GM23338 (cell line): ENCODE data around the gene STRN. TPM values are rescaled to one million over a fixed set of nuclear protein-coding genes. Genes with fewer than 3 reads are reported as not detected.
A peak's percentile ranks its signal among the peaks of the same experiment; 100 is the strongest.

Experiments
- ATAC-seq: fragments of 200-7000 bp; cut with Tn5 transposase; 3 replicates; pipeline ENCODE4 v1.9.1; 2020
- DNase-seq: peaks from one replicate; pipeline ENCODE4 v3.0.0-alpha.2; 2015; ENCODE audit warnings: low spot score
- H2AFZ ChIP-seq: fragments of 200-600 bp; sonication (generic); 2 replicates; pipeline ENCODE4 v1.8.0; 2016; ENCODE audit warnings: antibody characterized with exemption, mild to moderate bottlenecking, moderate library complexity
- H3F3A ChIP-seq: fragments of 200-600 bp; sonication (generic); replicated peaks from 2 replicates; pipeline ENCODE4 v1.8.0; 2017; ENCODE audit warnings: antibody characterized with exemption, mixed run types, low read depth
- H3K27ac ChIP-seq: fragments of 200-600 bp; sonication (generic); 2 replicates; pipeline ENCODE4 v1.6.1; 2016; ENCODE audit warnings: low read depth
- H3K27me3 ChIP-seq: fragments of 200-600 bp; sonication (generic); 2 replicates; pipeline ENCODE4 v1.8.0; 2016; ENCODE audit warnings: mild to moderate bottlenecking, mixed run types, moderate library complexity; ENCODE audit not compliant: insufficient read depth
- H3K36me3 ChIP-seq: fragments of 200-600 bp; sonication (generic); 2 replicates; pipeline ENCODE4 v1.8.0; 2016; ENCODE audit warnings: mild to moderate bottlenecking; ENCODE audit not compliant: insufficient read depth
- H3K4me1 ChIP-seq: fragments of 200-600 bp; sonication (generic); 2 replicates; pipeline ENCODE4 v1.8.0; 2016; ENCODE audit warnings: mild to moderate bottlenecking, moderate library complexity; ENCODE audit not compliant: insufficient read depth
- H3K4me2 ChIP-seq: fragments of 200-600 bp; sonication (generic); 2 replicates; pipeline ENCODE4 v1.7.1; 2017; ENCODE audit warnings: mixed run types
- H3K4me3 ChIP-seq: fragments of 200-600 bp; sonication (generic); 2 replicates; pipeline ENCODE4 v1.6.1; 2016; ENCODE audit warnings: mixed run types
- H3K79me2 ChIP-seq: fragments of 200-600 bp; sonication (generic); replicated peaks from 2 replicates; pipeline ENCODE4 v1.8.0; 2017; ENCODE audit warnings: mild to moderate bottlenecking; ENCODE audit not compliant: insufficient read depth
- H3K9me2 ChIP-seq: fragments of 200-600 bp; sonication (generic); 2 replicates; pipeline ENCODE4 v1.8.0; 2017; ENCODE audit not compliant: insufficient read depth
- H4K20me1 ChIP-seq: fragments of 200-600 bp; sonication (generic); replicated peaks from 2 replicates; pipeline ENCODE4 v1.8.0; 2017; ENCODE audit warnings: mild to moderate bottlenecking; ENCODE audit not compliant: insufficient read depth
- H3K27ac Mint-ChIP-seq: 2 replicates; pipeline ENCODE4 v1.8.0; 2020; ENCODE audit warnings: inconsistent platforms, mild to moderate bottlenecking, moderate library complexity, mixed read lengths
- H3K27me3 Mint-ChIP-seq: 3 replicates; pipeline ENCODE4 v1.8.0; 2022; ENCODE audit warnings: low read depth, mild to moderate bottlenecking, moderate library complexity, mixed read lengths, inconsistent platforms; ENCODE audit not compliant: insufficient read depth, poor library complexity
- H3K36me3 Mint-ChIP-seq: 3 replicates; pipeline ENCODE4 v1.8.0; 2021; ENCODE audit warnings: low read depth, mild to moderate bottlenecking, inconsistent platforms, moderate library complexity, mixed read lengths
- H3K4me1 Mint-ChIP-seq: 3 replicates; pipeline ENCODE4 v1.8.0; 2020; ENCODE audit warnings: mild to moderate bottlenecking, inconsistent platforms, mixed read lengths
- H3K4me3 Mint-ChIP-seq: 3 replicates; pipeline ENCODE4 v1.8.0; 2021; ENCODE audit warnings: moderate library complexity, mild to moderate bottlenecking, inconsistent platforms, mixed read lengths
- H3K9me3 Mint-ChIP-seq: 3 replicates; pipeline ENCODE4 v1.8.0; 2020; ENCODE audit warnings: moderate library complexity, mild to moderate bottlenecking, inconsistent platforms, mixed read lengths
- CREB1 ChIP-seq: fragments of 250-450 bp; sonication (Bioruptor Pico); IDR thresholded peaks from 2 replicates; pipeline ENCODE4 v1.5.0; 2020; ENCODE audit warnings: low read depth, mild to moderate bottlenecking, moderate library complexity
- EZH2phosphoT487 ChIP-seq: fragments of 200-600 bp; sonication (generic); IDR thresholded peaks from one replicate; pipeline ENCODE4 v1.8.1; 2018; ENCODE audit warnings: antibody characterized with exemption; ENCODE audit not compliant: unreplicated experiment
- NANOG ChIP-seq: IDR thresholded peaks from 2 replicates; pipeline ENCODE4 v1.6.1; 2016; ENCODE audit warnings: antibody characterized with exemption, borderline replicate concordance
- POLR2AphosphoS5 ChIP-seq: IDR thresholded peaks from 2 replicates; pipeline ENCODE4 v1.6.1; 2016; ENCODE audit warnings: antibody characterized with exemption, low read depth
- ZNF114 ChIP-seq: fragments of 250-450 bp; sonication (Bioruptor Pico); IDR thresholded peaks from 2 replicates; pipeline ENCODE4 v1.5.0; 2020; ENCODE audit warnings: mild to moderate bottlenecking, moderate library complexity
- polyA plus RNA-seq: library from polyadenylated mRNA; unstranded; fragments of >200 nt; fragmentation: Nextera tagmentation; extraction: Ambion mirVana; gene quantifications from 2 replicates; pipeline ENCODE4 v1.2.1, GENCODE V29; 2016
- total RNA-seq: library from RNA; depleted of rRNA; stranded (reverse); fragments of >200 nt; shearing (Covaris generic); gene quantifications from 2 replicates; pipeline ENCODE4 v1.2.3, GENCODE V29; 2014
- TF ChIP-seq, protein P1 (sequence below): IDR thresholded peaks from one replicate; pipeline ENCODE4 v1.6.1; 2018; ENCODE audit warnings: antibody characterized with exemption; ENCODE audit not compliant: unreplicated experiment
- TF ChIP-seq, protein P2 (sequence below): fragments of 250-450 bp; sonication (Bioruptor Pico); IDR thresholded peaks from 2 replicates; pipeline ENCODE4 v1.5.0; 2020; ENCODE audit warnings: mild to moderate bottlenecking, moderate library complexity

Gene STRN
- total and polyA plus RNA-seq, 2 experiments from 2014 or later = 16.1 to 34.5 TPM

DNA sequence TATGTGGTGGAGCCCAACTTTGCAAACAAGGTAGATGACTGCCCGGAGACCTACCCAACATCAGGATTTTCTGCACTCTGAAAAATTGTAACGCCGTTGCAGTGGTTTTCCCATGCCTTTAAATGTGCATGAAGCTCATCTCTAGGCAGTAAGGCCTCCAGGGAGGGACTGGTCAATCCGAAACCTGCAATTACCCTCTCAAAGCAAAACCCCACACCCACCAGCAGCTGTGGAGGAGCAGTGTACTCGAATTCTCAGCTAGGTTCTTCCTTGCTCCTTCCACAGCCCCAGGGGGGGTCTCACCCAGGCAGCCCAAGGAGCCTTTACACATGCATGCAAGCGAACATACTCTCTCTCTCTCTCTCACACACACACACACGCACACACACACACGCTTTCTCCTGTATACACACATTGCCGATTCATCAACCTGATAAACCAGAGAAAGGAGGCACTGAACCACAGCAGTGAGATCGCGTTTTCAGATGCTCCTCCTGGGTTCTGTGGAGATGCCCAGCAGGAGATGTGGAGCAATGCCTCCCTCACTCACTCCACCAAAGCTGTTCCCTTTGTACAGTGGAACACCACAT, 160.6 kb downstream of the STRN start:
- no peaks in the 10 kb centered on the region for H4K20me1 ChIP-seq
- peaks cover 4% of the 10 kb centered on the region; the same call in 2 of the 3 replicates for H3K9me3 Mint-ChIP-seq
- peak overlapping the region; percentile 59; the same call in 1 of the 2 replicates for H2AFZ ChIP-seq
- peaks cover 3% of the 10 kb centered on the region; the same call in 1 of the 3 replicates for H3K4me1 Mint-ChIP-seq
- H3K4me3 Mint-ChIP-seq = no peak overlapping the region
- H3K9me2 ChIP-seq = no peaks in the 10 kb centered on the region
- no peaks in the 10 kb centered on the region for H3K79me2 ChIP-seq
- H3K4me3 ChIP-seq = no peak overlapping the region
- H3K27ac Mint-ChIP-seq = no peak overlapping the region
- TF ChIP-seq CREB1 (CRISPR knock-in tag) (no peak), ZNF114 (CRISPR knock-in tag) (no peak), EZH2phosphoT487 (no peak)
- TF ChIP-seq, protein P1, sequence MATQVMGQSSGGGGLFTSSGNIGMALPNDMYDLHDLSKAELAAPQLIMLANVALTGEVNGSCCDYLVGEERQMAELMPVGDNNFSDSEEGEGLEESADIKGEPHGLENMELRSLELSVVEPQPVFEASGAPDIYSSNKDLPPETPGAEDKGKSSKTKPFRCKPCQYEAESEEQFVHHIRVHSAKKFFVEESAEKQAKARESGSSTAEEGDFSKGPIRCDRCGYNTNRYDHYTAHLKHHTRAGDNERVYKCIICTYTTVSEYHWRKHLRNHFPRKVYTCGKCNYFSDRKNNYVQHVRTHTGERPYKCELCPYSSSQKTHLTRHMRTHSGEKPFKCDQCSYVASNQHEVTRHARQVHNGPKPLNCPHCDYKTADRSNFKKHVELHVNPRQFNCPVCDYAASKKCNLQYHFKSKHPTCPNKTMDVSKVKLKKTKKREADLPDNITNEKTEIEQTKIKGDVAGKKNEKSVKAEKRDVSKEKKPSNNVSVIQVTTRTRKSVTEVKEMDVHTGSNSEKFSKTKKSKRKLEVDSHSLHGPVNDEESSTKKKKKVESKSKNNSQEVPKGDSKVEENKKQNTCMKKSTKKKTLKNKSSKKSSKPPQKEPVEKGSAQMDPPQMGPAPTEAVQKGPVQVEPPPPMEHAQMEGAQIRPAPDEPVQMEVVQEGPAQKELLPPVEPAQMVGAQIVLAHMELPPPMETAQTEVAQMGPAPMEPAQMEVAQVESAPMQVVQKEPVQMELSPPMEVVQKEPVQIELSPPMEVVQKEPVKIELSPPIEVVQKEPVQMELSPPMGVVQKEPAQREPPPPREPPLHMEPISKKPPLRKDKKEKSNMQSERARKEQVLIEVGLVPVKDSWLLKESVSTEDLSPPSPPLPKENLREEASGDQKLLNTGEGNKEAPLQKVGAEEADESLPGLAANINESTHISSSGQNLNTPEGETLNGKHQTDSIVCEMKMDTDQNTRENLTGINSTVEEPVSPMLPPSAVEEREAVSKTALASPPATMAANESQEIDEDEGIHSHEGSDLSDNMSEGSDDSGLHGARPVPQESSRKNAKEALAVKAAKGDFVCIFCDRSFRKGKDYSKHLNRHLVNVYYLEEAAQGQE = no peak
- no peaks in the 10 kb centered on the region for H3K4me1 ChIP-seq
- H3K36me3 ChIP-seq = no peaks in the 10 kb centered on the region
- H3F3A ChIP-seq = no peaks in the 10 kb centered on the region
- DNase-seq (no peak), ATAC-seq (no peak)
- H3K4me2 ChIP-seq = no peak overlapping the region
- H3K27me3 ChIP-seq = no peaks in the 10 kb centered on the region
- H3K36me3 Mint-ChIP-seq = no peaks in the 10 kb centered on the region; the same call in 2 of the 3 replicates
- no peak overlapping the region for H3K27ac ChIP-seq
- peaks cover 13% of the 10 kb centered on the region for H3K27me3 Mint-ChIP-seq

DNA sequence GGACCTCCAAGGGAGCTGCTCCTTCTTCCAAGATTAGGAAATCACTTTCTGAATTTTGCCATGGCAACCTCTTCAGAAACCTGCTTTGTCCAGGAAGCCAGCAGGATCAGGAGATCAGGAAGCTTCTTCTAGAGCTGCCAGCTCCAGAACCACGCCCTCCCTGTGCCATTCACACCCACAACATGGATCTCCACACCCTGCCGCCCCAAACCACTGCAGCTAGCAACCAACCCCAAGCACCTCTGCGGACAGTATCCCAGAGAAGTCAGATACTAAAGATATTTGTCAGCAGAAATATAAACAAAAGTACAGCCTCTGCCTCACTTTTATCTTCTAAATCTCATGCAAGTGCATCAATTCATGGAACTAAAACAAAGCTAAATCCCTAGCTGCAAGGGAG, 163.4 kb downstream of the STRN start:
- Histone ChIP-seq H3K27me3 (no peaks in the 10 kb centered on the region), H3K36me3 (no peaks in the 10 kb centered on the region), H2AFZ (peak overlapping the region; percentile 14; the same call in 1 of the 2 replicates), H3K4me3 (no peak overlapping the region), H3K9me2 (no peaks in the 10 kb centered on the region), H3K4me1 (peaks cover 1% of the 10 kb centered on the region; the same call in 1 of the 2 replicates), H3F3A (no peaks in the 10 kb centered on the region), H3K4me2 (no peak overlapping the region), H4K20me1 (no peaks in the 10 kb centered on the region), H3K79me2 (no peaks in the 10 kb centered on the region), H3K27ac (no peak overlapping the region)
- H3K27ac Mint-ChIP-seq = no peak overlapping the region
- H3K4me1 Mint-ChIP-seq = peaks cover 4% of the 10 kb centered on the region; the same call in 2 of the 3 replicates
- ATAC-seq (no peak), DNase-seq (no peak)
- H3K9me3 Mint-ChIP-seq = peaks cover 4% of the 10 kb centered on the region; the same call in 1 of the 3 replicates
- no peak overlapping the region for H3K4me3 Mint-ChIP-seq
- H3K27me3 Mint-ChIP-seq = peaks cover 13% of the 10 kb centered on the region
- no peaks in the 10 kb centered on the region; the same call in 2 of the 3 replicates for H3K36me3 Mint-ChIP-seq
- TF ChIP-seq EZH2phosphoT487 (no peak), POLR2AphosphoS5 (no peak), NANOG (no peak)
- TF ChIP-seq, protein P1 = no peak
- TF ChIP-seq, protein P2, sequence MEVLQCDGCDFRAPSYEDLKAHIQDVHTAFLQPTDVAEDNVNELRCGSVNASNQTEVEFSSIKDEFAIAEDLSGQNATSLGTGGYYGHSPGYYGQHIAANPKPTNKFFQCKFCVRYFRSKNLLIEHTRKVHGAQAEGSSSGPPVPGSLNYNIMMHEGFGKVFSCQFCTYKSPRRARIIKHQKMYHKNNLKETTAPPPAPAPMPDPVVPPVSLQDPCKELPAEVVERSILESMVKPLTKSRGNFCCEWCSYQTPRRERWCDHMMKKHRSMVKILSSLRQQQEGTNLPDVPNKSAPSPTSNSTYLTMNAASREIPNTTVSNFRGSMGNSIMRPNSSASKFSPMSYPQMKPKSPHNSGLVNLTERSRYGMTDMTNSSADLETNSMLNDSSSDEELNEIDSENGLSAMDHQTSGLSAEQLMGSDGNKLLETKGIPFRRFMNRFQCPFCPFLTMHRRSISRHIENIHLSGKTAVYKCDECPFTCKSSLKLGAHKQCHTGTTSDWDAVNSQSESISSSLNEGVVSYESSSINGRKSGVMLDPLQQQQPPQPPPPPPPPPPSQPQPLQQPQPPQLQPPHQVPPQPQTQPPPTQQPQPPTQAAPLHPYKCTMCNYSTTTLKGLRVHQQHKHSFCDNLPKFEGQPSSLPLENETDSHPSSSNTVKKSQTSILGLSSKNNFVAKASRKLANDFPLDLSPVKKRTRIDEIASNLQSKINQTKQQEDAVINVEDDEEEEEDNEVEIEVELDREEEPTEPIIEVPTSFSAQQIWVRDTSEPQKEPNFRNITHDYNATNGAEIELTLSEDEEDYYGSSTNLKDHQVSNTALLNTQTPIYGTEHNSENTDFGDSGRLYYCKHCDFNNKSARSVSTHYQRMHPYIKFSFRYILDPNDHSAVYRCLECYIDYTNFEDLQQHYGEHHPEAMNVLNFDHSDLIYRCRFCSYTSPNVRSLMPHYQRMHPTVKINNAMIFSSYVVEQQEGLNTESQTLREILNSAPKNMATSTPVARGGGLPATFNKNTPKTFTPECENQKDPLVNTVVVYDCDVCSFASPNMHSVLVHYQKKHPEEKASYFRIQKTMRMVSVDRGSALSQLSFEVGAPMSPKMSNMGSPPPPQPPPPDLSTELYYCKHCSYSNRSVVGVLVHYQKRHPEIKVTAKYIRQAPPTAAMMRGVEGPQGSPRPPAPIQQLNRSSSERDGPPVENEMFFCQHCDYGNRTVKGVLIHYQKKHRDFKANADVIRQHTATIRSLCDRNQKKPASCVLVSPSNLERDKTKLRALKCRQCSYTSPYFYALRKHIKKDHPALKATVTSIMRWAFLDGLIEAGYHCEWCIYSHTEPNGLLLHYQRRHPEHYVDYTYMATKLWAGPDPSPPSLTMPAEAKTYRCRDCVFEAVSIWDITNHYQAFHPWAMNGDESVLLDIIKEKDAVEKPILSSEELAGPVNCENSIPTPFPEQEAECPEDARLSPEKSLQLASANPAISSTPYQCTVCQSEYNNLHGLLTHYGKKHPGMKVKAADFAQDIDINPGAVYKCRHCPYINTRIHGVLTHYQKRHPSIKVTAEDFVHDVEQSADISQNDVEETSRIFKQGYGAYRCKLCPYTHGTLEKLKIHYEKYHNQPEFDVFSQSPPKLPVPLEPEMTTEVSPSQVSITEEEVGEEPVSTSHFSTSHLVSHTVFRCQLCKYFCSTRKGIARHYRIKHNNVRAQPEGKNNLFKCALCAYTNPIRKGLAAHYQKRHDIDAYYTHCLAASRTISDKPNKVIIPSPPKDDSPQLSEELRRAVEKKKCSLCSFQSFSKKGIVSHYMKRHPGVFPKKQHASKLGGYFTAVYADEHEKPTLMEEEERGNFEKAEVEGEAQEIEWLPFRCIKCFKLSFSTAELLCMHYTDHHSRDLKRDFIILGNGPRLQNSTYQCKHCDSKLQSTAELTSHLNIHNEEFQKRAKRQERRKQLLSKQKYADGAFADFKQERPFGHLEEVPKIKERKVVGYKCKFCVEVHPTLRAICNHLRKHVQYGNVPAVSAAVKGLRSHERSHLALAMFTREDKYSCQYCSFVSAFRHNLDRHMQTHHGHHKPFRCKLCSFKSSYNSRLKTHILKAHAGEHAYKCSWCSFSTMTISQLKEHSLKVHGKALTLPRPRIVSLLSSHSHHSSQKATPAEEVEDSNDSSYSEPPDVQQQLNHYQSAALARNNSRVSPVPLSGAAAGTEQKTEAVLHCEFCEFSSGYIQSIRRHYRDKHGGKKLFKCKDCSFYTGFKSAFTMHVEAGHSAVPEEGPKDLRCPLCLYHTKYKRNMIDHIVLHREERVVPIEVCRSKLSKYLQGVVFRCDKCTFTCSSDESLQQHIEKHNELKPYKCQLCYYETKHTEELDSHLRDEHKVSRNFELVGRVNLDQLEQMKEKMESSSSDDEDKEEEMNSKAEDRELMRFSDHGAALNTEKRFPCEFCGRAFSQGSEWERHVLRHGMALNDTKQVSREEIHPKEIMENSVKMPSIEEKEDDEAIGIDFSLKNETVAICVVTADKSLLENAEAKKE (CRISPR knock-in tag) = no peak
